Right cardiac atrium (tissue), 5 donors: ENCODE measurements around the gene ZNF316. TPM values are rescaled to one million over a fixed set of nuclear protein-coding genes. Genes with fewer than 3 reads are reported as not detected.
A peak's percentile ranks its signal among the peaks of the same experiment; 100 is the strongest.
"Not testable (repeated sequence)": the region's sequence is repeated elsewhere in the genome, so short reads cannot be mapped to it uniquely, and the experiment has no call there.

Experiments
- ATAC-seq, 2 donors: fragments of 200-7000 bp; cut with Tn5 transposase; one replicate each; pipeline versions ENCODE4 v1.8.0 to v1.9.1; 2020; ENCODE audit warnings: moderate library complexity in 2 of 2, mild to moderate bottlenecking in 1 of 2
- DNase-seq, 3 donors: peaks; one replicate each; pipeline ENCODE4 v3.0.0-alpha.2; 2020
- H3K27ac ChIP-seq: one replicate; pipeline ENCODE4 v1.5.1; 2013; ENCODE audit warnings: mild to moderate bottlenecking, low read length, control low read depth, moderate library complexity
- H3K27me3 ChIP-seq: one replicate; pipeline ENCODE4 v1.6.1; 2013; ENCODE audit not compliant: control insufficient read depth, insufficient read depth
- H3K4me1 ChIP-seq: one replicate; pipeline ENCODE4 v1.6.1; 2013; ENCODE audit warnings: low read length; ENCODE audit not compliant: control insufficient read depth, insufficient read depth
- H3K4me3 ChIP-seq: one replicate; pipeline ENCODE4 v1.5.1; 2013; ENCODE audit warnings: low read length, control low read depth
- H3K9me3 ChIP-seq: one replicate; pipeline ENCODE4 v1.6.1; 2013; ENCODE audit warnings: low read length; ENCODE audit not compliant: control insufficient read depth
- WGBS: extraction: QIAGEN DNeasy Blood & Tissue Kit; methylation state at CpG from one replicate; pipeline ENCODE4 v1.1.7; 2013; 5-methylcytosine and 5-hydroxymethylcytosine counted together
- intact Hi-C, 4 donors: fragments of 100-400 bp; cut with DNase I; formaldehyde crosslinking; loops; one replicate each; pipeline versions ENCODE4 v1.11.0 to v1.14.0; 2022 to 2023
- polyA plus RNA-seq: library from polyadenylated mRNA; stranded (reverse); fragments of 200-250 nt; gene quantifications from one replicate; pipeline ENCODE4 v1.2.3, GENCODE V29; 2013
- total RNA-seq, 4 donors: library from RNA; stranded (reverse); fragmentation: NEBNext Ultra II Directional; extraction: Animal tissue kit (Norgen Biotek cat#: 25700); gene quantifications; one replicate each; pipeline ENCODE4 v1.2.1, GENCODE V29; 2021
- donor health status: healthy with polysubstance abuse.
- donor health status: DM: no; HTN: yes; CAD: no.
- donor health status: DM: no; HTN: no; CAD: no.
- donor health status: DM: no; HTN: yes; CAD: no; lungs with severe emphysema.
- donor health status: DM: yes; HTN: yes; CAD: no.

Gene ZNF316
- total and polyA plus RNA-seq, 5 donors: 11.7 to 20.7 (median 16.9) TPM

DNA sequence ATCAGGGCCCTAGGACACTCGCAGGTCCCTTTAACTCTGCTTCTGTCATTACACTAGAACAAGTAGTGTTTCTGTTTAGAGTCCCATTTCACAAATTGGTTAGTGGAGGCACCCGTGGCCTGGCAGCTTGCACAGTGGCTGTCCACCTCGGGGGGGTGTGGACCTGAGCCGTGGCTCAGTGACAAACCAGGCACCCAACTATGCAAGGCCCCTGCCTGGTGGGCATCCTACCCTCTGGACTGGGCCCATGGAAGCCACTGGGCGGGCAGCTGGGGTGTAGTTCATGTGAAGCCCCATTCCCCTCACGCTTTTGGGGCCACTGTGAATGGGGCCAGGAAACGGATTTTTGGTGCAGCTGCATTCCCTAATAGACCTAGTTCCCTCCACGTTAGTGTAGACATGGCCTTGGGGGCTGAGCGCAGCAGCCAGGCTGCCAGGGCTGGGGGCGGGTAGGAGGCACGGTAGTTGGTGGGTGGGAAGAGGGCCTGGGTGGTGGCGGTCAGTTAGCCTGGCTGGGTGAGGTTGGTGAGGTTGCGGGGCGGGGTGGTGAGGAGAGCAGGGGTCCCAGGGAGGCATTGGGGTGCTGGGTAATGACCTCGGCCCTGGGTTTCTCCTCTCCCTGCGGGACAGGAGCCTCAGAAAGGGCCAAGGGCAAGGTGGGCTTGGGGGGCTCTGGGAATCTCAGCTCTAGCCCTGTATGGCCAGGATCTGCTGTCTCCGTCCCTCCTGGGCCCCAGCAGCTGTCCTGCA, 18.7 kb downstream of the ZNF316 start:
- 93% methylated on average over 17 of the region's 17 CpGs for WGBS
- no peak overlapping the region for H3K27ac ChIP-seq
- H3K9me3 ChIP-seq: no peaks in the 10 kb centered on the region
- intact Hi-C loops: no loop called here
- ATAC-seq: peak; percentile 7 to 12
- H3K4me1 ChIP-seq: no peaks in the 10 kb centered on the region
- no peaks in the 10 kb centered on the region for H3K27me3 ChIP-seq
- no peak for DNase-seq
- H3K4me3 ChIP-seq: no peak overlapping the region

DNA sequence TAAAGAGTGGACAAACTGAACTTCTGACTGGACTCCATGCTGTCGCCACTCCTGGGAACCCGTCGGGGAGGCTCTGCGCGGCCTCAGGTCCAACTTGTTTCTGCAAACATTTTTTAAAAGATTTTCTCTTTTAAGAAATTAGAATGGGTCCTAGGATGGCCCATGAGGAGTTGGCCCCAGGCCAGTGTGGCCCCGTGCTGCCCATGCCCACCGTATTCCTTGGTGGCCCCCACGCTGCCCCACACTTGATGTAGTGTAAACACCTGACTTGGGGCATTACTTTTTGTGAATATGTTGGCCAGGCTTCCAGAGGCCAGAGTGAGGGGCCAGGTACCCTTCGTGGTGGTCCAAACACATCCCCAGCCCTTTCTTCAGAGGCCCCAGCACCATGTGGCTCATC, 19.3 kb downstream of the ZNF316 start:
- Histone ChIP-seq H3K27ac (no peak overlapping the region), H3K4me1 (no peaks in the 10 kb centered on the region), H3K4me3 (no peak overlapping the region), H3K27me3 (no peaks in the 10 kb centered on the region), H3K9me3 (no peaks in the 10 kb centered on the region)
- ATAC-seq (no peak), DNase-seq (no peak)
- 87% methylated on average over 9 of the region's 9 CpGs for WGBS
- intact Hi-C loops: no loop called here

DNA sequence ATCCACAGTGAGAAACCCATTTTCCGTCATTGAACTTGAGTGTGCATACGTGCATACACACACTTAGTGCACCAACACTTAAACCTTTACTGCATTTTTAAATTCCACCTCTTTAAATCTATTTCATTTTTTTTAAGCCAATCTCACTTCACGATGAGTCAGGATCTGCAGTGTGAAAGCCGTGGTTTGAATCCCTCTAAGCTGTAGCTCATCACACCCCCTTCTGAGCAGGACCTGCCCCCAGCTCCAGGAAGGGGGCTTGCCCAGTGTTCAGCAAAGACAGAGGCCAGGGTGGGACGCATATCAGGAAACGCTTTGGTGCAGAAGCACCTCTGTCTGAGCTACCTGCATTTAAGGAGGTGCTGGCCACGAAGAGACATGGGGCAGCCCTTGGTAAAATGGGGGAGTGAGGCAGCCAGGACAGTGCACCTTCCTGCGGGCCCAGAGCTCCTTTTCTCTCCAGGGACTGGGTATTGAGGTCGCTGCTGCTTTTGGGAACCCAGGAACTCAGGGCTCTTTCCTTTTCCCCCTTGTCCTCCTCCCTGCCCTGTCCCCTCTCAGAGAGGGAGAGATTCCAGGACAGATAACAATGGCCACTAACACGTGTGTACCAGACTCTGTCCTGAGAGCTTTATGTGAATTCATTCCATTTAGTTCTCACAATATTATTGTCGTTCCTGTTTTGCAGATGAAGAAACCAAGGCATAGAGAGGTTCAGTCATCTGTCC, 21.7 kb downstream of the ZNF316 start:
- no peak for DNase-seq
- WGBS: 35% methylated on average over 11 of the region's 11 CpGs
- intact Hi-C loops: no loop called here
- no peaks in the 10 kb centered on the region for H3K27me3 ChIP-seq
- H3K4me3 ChIP-seq: no peak overlapping the region
- H3K9me3 ChIP-seq: no peaks in the 10 kb centered on the region
- ATAC-seq: no peak
- H3K4me1 ChIP-seq: no peaks in the 10 kb centered on the region
- H3K27ac ChIP-seq: no peak overlapping the region

DNA sequence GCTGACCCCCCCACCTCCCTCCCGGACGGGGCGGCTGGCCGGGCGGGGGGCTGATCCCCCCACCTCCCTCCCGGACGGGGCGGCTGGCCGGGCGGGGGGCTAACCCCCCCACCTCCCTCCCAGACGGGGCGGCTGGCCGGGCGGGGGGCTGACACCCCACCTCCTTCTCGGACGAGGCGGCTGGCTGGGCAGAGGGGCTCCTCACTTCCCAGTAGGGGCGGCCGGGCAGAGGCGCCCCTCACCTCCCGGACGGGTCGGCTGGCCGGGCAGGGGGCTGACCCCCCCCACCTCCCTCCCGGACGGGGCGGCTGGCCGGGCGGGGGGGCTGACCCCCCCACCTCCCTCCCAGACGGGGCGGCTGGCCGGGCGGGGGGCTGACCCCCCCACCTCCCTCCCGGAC, 33.7 kb downstream of the ZNF316 start:
- H3K4me3 ChIP-seq, H3K27ac ChIP-seq, H3K4me1 ChIP-seq, ATAC-seq, H3K9me3 ChIP-seq, H3K27me3 ChIP-seq, intact Hi-C loops: not testable (repeated sequence)
- 94% methylated on average over 19 of the region's 34 CpGs for WGBS
- peak in 1 of 3 donors; percentile 61 for DNase-seq

DNA sequence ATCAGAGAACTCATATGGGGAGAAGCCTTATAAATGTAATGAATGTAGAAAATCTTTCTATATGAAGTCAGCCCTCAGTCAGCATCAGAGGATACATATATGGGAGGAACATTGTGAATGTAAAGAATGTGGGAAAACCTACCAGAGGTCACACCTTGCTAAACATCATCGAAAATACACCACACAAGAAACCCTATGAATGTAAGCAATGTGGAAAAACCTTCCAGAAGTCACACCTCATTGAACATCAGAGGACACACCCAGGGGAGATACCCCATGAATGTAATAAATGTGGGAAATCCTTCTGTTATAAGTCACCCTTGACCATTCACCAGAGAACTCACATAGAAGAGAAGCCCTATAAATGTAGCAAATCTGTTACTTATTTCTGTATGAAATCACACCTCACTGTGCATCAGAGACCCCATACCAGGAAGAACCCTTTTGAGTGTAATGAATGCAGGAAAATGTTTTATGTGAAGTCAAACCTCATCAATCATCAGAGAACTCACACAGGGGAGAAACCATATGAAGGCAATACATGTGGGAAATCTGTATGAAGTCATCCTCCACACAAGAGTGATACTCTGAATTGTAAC, 38.8 kb downstream of the ZNF316 start:
- H3K27ac ChIP-seq: no peak overlapping the region
- H3K4me1 ChIP-seq: no peaks in the 10 kb centered on the region
- no peaks in the 10 kb centered on the region for H3K27me3 ChIP-seq
- H3K9me3 ChIP-seq: peaks cover 15% of the 10 kb centered on the region
- intact Hi-C loops: no loop called here
- ATAC-seq: no peak
- 96% methylated on average over 1 of the region's 1 CpG for WGBS
- no peak overlapping the region for H3K4me3 ChIP-seq
- no peak for DNase-seq

DNA sequence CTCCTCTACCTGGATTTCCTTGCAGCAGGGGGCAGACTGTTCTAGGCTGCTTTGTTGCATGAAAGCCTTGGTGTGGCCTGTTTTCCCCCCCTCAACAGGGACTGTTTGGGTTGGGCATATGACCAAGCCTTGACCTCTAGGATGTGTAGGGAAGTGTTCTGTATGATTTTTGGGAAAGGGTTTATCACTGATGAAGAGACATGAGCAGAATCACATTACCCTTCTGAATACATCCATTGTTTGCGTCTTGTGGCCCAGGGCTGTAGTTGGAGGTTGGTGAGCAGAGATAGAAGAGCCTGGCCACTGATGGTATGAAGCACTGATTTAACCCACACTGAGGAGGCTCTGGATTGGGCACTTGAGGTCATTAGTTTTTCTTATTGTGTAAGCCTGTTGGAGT, 43.0 kb downstream of the ZNF316 start:
- no peak overlapping the region for H3K4me3 ChIP-seq
- H3K4me1 ChIP-seq: no peaks in the 10 kb centered on the region
- WGBS: 99% methylated on average over 1 of the region's 1 CpG
- no peak overlapping the region for H3K27ac ChIP-seq
- no peaks in the 10 kb centered on the region for H3K27me3 ChIP-seq
- no peak for ATAC-seq
- intact Hi-C loops: no loop called here
- H3K9me3 ChIP-seq: peaks cover 28% of the 10 kb centered on the region
- no peak for DNase-seq

DNA sequence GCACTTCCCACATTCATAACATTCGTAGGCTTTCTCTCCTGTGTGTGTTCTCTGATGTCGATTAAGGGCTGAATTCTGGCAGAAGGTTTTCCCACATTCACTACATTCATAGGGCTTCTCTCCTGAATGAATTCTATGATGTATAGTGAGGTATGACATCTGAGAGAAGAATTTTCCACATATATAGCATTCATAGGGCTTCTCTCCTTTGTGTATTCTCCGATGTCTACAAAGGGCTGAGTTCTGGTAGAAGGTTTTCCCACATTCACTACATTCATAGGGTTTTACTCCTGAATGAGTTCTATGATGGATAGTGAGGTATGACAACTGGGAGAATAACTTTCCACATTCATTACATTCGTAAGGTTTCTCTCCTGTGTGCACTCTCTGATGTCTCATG, 54.0 kb downstream of the ZNF316 start:
- intact Hi-C loops: no loop called here

DNA sequence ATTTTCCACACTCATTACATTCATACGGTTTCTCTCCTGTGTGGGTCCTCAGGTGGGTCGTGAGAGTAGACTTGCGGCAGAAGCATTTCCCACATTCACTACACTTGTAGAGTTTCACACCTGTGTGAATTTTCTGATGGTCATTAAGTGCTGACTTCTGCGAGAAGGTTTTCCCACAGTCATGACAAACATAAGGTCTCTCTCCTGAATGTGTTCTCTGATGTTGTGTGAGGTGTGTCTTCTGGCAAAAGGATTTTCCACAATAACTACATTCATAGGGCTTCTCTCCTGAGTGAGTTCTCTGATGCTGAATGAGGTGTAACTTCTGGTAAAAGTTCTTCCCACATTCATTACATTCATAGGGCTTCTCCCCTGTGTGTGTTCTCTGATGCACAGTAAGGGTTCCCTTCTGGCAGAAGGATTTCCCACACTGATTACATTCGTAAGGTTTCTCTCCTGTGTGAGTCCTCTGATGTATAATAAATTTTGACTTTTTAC, 54.5 kb downstream of the ZNF316 start:
- Histone ChIP-seq H3K4me1 (no peaks in the 10 kb centered on the region), H3K4me3 (no peak overlapping the region), H3K27me3 (no peaks in the 10 kb centered on the region), H3K27ac (no peak overlapping the region), H3K9me3 (peaks cover 27% of the 10 kb centered on the region)
- no peak for DNase-seq
- intact Hi-C loops: no loop called here
- 99% methylated on average over 5 of the region's 5 CpGs for WGBS
- ATAC-seq: no peak

More for the DNA sequence above, 54.0 kb downstream of the ZNF316 start:
- Histone ChIP-seq H3K9me3 (peaks cover 23% of the 10 kb centered on the region), H3K4me1 (no peaks in the 10 kb centered on the region), H3K4me3 (peak overlapping the region; percentile 17), H3K27me3 (no peaks in the 10 kb centered on the region), H3K27ac (no peak overlapping the region)
- 98% methylated on average over 4 of the region's 4 CpGs for WGBS
- no peak for ATAC-seq
- no peak for DNase-seq

DNA sequence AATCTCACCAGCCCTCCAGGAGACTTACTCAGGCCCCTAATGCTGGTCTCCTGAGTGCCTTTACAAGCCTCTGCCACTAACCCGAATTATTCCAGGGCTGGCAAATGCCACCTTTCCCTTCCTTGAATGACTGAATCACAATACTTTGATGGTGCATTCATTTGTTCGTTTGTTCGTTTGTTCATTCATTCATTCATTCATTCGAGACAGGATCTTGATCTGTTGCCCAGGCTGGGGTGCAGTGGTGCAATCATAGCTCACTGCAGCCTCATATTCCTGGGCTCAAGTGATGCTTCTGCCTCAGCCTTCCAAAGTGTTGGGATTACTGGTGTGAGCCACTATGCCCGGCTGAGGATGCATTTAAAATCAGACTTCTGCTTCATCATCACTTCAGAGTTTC, 63.7 kb downstream of the ZNF316 start:
- DNase-seq: no peak
- intact Hi-C loops: no loop called here
- no peak for ATAC-seq
- H3K4me1 ChIP-seq: peaks cover 11% of the 10 kb centered on the region
- H3K9me3 ChIP-seq: peaks cover 13% of the 10 kb centered on the region
- 94% methylated on average over 5 of the region's 5 CpGs for WGBS
- no peaks in the 10 kb centered on the region for H3K27me3 ChIP-seq
- H3K4me3 ChIP-seq: no peak overlapping the region
- H3K27ac ChIP-seq: no peak overlapping the region

DNA sequence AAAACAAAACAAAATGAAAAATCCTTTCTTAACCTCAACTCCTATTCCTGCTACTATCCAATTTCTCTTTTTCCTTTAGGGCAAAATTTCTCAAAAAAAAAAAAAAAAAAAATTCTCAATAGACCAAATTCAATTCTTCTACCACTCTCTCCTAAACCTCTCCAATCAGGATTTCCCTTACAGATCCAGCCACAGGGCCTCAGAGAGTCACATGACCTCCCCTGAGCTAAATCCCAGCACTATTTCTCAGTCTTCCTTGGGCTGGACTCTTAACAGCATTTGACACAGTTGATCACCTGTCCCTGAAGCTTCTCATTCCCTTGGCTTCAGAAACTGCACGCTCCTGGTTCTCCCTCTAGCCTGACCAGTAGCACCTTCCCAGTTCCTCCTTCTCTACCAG, 64.7 kb downstream of the ZNF316 start:
- 100% methylated on average over 1 of the region's 1 CpG for WGBS
- no peak overlapping the region for H3K27ac ChIP-seq
- ATAC-seq (no peak), DNase-seq (no peak)
- peaks cover 11% of the 10 kb centered on the region for H3K4me1 ChIP-seq
- no peaks in the 10 kb centered on the region for H3K27me3 ChIP-seq
- no peak overlapping the region for H3K4me3 ChIP-seq
- H3K9me3 ChIP-seq: peaks cover 9% of the 10 kb centered on the region
- intact Hi-C loops: no loop called here
